HG02885 (cell line): Measurements from ENCODE around the gene MED13L.
A peak's percentile ranks its signal among the peaks of the same experiment; 100 is the strongest.

Source experiments
- ATAC-seq: cut with Tn5 transposase; IDR thresholded peaks from one replicate; pipeline ENCODE4 v1.9.1; 2021; ENCODE audit warnings: mild to moderate bottlenecking; ENCODE audit not compliant: unreplicated experiment, poor library complexity

Gene MED13L

DNA sequence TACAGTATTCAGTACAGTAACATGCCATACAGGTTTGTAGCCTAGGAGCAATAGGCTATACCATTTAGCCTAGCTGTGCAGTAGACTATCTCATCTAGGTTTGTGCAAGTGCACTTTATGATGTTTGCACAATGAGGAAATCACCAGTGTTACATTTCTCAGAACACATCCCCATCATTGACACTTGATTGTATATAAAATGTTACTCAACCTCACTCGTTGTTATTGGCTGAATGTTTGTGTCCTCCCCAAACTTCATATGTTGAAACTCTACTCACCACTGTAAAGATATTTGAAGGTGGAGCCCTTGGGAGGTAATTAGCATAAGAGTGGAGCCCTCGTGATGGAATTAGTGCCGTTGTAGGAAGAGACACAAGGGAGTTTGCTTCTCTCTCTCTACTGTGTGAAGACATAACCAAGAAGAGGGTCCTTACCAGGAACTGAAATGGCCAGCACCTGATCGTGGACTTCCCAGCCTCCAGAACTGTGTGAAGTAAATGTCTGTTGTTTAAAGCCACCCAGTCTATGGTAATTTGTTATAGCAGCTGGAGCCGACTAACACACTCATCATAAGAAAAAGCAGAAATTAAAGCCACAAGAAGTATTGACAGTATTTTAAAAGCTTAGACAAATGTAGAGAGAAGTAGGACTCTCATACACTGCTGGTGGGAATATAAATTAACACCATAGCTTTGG, 3.2 kb upstream of the MED13L start:
- no peak for ATAC-seq

DNA sequence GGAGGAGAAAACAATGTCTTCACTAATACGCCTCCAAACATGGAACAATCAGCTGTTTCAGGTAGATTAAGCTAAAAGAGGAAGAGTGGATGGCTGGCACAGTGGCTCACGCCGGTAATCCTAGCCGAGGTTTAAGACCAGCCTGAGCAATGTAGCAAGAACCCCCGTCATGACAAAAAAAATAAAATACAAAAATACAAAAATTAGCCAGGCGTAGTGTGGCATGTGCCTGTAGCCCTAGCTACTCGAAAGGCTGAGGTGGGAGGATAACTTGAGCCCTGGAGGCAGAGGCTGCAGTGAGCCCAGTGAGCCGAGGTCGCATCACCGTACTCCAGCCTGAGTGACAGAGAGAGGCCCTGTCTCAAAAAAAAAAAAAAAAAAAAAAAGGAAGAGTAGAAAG, 1.2 kb upstream of the MED13L start:
- ATAC-seq: no peak

DNA sequence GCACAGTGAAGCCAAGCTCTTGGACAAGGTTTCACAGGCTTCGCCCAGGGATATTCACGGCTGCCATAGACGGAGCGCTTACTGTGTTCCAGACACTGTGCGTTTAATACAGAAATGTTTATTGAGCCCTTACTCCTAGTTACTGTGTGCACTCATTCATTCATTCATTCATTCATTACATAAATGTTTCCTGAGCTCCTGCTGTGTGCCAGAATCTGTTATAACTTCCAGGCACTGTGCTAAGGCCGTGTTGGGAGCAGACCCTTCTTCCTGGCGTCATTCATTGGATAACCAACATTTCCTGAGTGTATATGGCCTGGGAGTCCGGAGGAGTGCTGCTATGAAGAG, 760 bp upstream of the MED13L start:
- no peak for ATAC-seq

DNA sequence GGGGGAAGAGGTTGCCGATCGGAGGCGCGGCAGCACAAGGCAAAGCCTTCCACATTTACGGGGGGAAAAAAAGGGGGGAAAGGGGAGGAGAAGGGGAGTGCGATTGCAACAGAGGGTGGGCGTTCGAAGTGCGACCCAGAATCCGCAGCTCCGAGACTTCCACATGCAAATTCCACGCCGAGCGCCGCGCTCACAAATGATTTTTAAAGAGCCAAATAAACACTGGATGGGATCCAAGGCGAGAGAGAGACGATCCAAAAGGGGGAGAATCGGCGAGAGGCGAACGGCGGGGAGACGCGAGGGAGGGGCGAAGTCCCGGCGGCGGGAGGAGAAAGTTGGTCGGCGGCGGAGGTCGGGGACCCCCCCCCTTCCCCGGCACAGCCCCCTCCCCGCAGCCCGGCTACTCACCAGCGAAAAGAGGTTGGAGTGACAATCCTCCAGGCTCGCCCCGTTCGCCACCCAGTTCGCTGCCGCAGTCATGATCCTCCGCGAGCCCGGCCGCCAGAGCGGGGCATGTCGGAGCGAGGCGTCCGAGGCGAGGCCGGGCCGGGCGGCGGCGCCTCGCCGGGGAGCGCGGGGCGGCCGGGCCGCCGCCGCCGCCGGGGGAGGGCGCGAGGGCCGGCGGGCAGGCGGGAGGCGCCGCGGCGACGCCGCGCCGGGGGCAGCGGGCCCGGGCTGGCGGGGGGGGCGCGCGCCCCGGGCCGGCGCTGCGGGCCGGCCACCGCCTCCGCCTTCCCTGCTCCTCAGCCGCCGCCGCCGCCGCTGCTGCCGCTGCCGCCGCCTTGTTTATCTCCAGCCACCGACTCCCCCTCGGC, 634 bp downstream of the MED13L start:
- peak; percentile 30 for ATAC-seq

DNA sequence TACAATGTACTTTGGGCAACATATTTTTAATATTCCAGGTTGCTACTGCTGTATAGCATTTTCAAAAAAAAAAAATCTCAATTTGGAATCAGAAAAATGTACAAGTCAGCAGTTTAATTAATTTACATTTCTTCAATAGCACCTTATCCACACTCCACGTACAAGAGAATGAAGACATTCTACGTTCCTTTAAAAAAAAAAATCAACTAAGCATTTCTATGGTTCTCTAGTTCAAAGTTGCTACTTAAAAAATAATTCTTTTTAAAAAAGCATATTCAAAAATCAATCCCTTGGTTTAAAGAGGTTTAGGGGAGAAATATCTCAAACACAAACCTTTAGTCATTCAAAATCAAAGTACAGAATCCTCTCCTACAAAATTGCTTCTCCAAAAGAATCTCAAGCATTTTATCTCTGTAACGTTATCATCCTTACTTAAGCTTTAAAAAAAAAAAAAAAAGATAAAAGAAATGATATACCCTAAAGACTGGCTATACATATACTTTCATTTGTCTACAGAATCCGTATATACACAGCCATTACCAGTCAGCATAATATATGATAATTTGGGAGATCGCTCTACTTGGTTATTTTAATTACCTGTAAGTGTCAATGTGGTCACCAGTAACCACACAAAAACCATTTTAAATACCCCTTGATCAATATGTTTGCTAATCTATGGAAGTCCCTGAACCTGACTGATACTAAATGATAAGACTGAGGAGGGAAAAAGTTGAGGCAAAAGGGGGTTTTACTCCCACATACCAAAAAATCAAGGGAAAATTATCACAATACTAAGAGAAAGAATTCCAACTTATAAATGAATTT, 2.7 kb downstream of the MED13L start:
- no peak for ATAC-seq

DNA sequence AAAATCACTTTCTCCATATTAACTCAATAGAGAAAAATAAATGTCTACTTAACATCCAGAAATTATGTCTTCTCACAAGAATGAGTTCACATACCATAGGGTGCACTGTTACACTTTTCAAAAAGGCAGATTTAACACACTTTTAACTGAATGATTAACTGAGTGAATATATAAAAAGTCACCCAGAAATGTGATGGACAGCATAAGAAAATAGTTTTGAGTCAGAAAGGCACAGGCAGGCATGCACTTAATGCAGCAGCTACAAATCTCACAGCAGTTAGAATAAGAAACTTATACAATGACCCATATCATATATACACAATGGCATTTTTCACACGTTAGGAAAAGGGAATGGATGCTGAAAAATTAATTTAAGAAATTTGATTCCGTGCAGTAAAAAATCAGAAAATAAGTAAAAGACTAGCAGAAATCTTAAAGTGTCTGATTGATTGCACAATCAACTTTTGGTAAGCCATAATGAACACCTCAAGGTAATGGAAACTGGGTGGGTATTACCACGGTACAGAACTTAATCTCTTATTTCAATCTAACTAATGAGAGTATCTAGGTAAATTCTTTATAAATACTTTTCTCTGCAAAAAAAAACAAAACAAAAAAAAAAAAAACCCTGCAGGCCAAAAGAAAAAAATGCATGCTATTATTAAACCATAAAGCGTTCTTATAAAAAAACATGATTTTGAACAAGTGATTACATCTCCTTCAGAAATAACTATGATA, 3.5 kb downstream of the MED13L start:
- ATAC-seq: no peak

DNA sequence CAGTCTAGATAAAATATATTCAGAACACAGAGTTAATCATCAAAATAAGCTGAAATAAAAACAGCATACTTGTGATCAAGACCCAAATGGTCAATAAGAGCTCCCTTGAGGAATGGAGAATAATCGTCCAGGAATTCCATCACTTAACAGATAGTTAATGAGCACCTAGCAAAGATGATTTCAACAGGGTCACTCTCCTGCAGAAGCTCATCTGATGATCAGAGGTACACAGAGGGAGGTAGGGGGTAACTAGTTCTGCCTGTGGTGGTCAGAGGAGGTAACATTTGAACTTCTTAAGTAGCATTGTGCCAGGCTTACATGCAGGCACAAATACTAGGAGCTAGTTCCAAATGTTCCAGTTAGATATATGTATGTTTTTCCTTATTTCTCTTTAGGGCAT, 9.5 kb downstream of the MED13L start:
- no peak for ATAC-seq

DNA sequence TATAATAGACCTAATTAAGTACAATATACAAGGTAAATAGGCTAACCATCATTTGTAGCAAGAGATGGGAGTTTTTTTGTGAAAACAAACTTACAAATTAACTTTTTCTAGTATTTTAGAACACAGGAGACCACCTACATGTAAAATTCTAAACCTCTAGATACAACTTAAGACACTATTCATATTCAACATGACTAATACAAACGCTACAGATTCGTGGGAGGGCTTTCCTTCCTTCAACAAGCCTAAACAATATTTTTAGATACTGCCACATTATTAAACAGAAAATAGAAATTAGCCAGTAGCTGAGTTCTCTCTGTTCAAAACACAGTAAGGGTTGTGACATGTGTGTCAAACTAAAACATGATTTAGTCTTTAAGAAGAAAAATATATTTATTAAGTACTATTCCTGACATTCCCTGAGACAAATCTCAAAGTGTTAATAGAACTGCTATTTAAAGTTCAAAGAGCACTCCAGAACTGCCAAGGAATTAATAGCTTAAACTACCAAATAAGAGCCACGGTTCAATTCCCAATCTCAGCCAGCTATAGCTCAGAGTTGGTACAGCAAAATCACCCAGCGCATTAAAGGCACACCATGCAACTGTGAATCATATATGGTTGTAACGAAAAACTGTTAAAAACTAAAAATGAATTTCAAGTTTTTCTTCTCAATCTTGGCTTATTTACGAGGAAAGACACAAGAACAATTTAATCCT, 10.7 kb downstream of the MED13L start:
- ATAC-seq: no peak

DNA sequence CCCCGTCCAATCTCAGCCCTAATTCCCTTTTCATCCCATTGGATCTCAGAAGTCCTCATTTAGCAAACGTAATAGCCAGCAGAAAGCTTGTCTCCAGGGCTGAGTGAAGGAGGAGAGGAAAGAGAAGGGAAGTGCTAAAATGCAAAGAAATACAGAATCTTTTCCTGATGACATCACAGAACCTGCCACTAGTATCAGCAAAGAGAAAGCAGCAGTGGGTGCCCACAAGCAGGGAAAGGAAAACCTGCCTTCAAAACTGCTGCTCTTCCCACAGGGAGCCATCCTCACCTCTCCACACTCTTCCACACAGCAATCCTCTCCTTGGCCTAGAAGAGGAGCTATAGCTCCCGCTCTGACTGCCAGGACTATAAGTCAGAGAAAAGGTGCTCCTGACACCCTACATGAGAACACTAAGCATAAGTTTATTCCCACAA, 11.3 kb downstream of the MED13L start:
- ATAC-seq: no peak

DNA sequence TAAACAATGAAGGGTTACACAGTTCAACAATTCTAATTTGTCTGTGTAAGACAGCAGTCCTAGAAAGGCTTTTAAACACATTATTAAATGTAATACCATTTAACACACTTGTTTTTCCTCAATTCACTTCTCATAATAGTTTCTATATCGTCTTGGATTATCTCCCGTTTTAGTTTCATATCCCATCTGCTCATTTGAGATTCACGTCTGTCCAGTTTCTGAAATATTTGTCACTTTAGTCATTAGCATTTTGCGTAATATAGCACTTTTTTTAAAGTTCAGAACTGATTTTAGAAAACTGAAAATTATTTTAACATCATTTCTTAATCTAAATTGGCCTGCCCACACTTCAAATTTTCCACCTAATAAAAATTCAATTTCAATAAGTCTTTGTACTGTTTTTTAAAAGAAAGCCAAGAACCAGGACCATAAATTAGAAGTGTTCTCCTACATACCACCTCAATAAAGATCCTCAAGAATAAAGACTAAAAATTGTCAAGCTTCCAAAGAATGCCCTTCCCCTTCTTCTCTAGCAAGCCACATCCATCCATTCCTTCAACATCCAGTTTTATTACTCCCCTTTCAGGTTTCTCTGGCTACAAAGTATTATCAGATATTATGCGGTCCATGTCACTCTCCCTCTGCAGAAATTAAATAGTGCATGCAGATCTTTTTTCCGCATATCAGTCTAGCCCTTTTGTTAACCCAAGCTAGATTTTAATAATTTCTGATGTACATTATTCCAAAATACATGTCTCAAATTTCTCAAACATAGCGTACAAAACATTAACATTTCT, 11.9 kb downstream of the MED13L start:
- ATAC-seq: no peak

DNA sequence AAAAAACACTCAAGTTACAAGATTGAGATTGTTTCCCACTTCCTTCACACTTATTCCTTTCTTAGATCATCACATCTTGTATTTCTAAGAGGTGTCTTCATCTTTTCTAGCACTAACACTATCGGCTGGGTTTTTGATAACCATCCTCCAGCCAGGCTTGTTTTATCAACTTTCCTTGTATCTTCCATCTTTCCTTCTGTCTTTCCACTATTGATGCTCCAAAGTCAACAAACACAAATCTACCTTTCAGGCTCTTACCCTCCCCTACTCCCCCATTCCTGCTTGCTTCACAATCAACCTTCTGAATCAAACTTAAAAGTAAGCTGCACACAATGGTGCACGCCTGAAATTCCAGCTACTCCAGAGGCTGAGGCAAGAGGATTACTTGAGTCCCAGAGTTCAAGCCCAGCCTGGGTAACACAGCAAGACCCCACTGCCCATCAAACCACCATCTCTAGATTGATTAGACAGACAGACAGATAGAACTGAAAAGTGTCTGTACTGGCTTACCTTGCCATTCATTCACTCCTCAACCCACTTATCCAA, 12.9 kb downstream of the MED13L start:
- no peak for ATAC-seq

DNA sequence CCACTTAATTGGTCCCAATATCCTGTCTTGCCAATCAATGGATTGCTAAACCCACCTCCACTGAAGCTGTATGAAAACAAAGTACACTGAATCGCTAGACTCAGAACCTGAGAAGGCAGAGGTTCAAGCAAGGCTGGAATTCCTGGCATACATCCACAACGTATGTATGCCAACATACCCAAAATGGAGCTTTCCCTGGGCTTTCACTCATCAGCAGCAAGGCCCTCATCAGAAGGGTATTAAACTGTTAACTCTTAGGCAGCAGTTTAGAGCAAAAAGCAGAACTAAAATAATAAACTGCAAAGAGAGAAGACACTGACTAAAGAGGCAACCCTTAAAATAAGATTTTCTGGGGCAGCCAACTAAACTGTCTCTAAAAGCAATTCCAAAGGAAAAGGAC, 13.6 kb downstream of the MED13L start:
- ATAC-seq: no peak

DNA sequence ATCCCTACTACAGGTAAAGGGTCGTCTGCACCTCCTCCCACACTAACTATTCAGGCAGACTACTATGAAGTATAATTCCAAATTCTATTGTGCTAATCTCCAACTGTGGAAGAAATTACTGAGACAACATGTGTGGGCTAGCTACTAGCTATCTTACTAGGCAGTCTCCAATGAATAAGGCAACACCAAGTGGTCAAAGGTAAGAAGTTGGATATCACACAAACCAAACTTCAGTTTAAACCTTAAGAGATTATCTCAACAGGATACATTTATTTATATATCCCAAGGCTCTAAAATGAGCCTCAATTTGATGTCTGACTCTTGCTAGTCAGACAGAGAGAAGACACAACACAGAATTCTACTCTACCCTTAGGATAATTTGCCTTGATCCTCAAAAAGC, 14.1 kb downstream of the MED13L start:
- ATAC-seq: no peak

DNA sequence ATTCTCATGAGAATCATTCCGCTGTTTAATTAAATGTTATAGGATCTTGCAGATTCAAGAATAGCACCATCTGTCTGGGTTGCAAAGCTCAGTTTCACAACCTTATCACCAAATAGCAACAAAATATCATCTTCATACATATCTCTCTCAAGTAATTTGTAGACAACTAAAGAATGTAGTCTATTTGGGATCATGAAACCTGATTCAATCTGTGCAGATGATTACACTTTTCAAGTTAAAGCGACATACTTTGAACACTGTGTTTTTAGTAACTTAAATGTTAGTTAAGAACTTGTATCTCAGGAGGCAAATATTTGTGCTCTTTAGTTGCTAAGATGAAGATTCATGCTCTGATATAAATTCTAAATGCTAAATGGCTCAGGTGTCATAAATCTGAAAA, 14.8 kb downstream of the MED13L start:
- no peak for ATAC-seq

DNA sequence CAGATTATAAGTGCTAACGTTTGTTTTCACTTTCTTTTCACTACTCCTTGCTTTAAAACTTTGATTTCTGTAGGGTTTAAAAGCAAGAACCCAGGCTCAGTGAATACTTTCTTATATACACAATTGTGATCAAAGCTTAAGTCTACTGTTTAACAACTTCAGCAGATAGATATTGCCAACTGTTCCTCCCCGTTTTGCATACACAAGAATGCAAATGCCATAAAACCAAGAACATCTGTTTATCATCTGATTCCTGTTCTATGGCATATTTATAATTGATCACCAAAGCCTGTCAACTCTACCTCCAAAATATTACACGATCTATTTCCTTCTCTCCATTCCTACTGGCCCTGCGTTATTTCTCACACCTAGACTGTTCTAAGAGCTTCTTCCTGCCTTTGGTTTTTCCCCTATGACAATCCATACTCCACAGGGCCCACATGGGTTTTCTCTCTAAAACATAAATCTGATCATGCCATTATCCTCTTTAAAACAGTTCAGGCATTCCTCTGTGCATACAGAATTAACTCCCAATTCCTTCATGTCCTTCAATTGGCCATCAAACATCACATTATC, 15.9 kb downstream of the MED13L start:
- ATAC-seq: no peak

DNA sequence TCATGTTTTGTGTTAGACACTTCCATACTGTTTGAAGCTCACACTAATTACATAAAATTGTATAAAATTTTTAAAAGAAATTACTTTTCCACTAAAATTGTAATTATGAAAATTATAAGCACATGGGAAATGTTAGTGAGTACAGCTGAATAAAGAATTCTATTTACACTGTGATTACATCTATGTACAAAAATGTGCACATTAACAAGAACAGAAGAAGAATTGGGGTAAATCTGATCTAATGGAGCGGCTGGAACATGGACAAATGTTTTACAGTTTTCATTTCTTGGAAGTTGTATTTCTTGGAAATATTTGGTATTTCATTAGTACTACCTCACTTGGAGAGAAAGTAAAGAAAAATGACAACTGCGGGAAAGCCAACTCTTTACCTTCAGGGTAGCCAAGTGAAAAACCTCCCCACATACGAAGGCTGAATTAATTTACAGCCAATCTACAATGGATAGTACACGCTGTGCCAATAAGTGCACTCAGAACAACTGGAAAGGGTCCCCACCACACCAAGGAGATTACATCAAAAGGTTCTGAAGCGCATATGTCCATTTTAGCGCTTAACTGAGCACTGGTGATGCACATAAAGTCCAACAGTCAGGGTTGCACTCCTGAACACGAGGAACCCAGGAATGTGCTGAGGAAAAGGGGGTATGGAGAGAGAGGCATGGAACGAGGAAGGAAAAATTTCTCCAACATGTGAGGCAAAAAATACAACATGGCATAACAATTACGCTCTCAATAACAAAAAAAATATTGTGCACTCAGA, 17.5 kb downstream of the MED13L start:
- no peak for ATAC-seq

DNA sequence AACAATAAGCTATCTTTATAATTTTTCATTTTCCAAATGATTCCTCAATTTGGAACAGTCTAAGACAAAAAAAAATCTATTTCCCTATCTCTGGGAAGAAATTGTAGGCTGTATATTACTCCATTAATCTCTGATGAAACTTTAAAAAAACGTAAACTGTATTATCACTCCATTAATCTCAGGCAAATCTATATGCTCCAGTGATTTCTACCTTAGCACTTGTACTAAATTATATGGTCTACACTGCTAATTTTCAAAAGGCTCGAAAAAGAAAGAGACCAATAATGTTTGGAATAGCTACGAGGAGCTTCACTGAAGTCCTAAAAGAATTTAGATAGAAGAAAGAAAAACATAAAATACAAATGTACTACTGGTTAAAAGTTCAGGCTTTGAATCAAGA, 19.7 kb downstream of the MED13L start:
- no peak for ATAC-seq

DNA sequence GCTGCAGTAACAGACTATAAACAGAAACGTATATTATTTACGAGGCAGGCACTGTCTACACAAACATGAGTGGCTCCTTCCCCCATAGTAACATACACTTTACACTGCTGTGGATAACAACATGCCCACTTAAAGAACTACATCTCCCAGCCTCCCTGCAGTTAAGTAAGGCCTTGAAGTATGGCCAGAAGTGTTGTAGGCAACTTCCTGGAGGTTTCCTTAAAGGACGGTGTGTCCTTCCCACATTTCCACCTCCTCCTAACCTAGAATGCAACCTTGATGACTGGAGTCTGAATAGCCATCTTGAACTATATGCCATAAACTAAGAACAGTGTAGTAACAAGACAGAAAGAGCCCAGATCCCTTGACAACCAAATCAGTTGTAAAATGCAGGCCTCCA, 20.3 kb downstream of the MED13L start:
- no peak for ATAC-seq
